HEK293 (cell line): Measurements from ENCODE around the gene PGPEP1.
"Not testable (repeated sequence)": the region's sequence is repeated elsewhere in the genome, so short reads cannot be mapped to it uniquely, and the experiment has no call there.

Source experiments
- CTCF ChIA-PET: fragments of 350-600 bp; formaldehyde crosslinking; extraction: SDS; loops from one replicate; lab custom pipeline; 2021; ENCODE audit warnings: antibody characterized with exemption; lab: Yijun Ruan, JAX
- POLR2A ChIA-PET: fragments of 300-600 bp; formaldehyde crosslinking; extraction: SDS; loops from one replicate; lab custom pipeline; 2020; ENCODE audit warnings: antibody characterized with exemption, inconsistent platforms; lab: Yijun Ruan, JAX
- H3K27ac ChIP-seq: fragments of 200-500 bp; sonication (Bioruptor generic); 2 replicates; pipeline ENCODE4 v1.5.1; 2014; ENCODE audit warnings: low read depth, low read length, control low read depth, inconsistent platforms; ENCODE audit errors: extremely low read depth
- H3K36me3 ChIP-seq, 2 experiments: fragments of 200-500 bp in 1 of 2; sonication (Bioruptor generic) in 1 of 2; 1 replicate in 1 of 2; 2 replicates in 1 of 2; pipeline ENCODE4 v1.5.1; 2014 to 2017; ENCODE audit warnings: inconsistent platforms in 2 of 2, low read length in 2 of 2; ENCODE audit not compliant: control insufficient read depth in 2 of 2, insufficient read depth in 1 of 2
- H3K4me1 ChIP-seq: fragments of 200-500 bp; sonication (Bioruptor generic); 2 replicates; pipeline ENCODE4 v1.5.1; 2014; ENCODE audit warnings: mild to moderate bottlenecking, low read length, inconsistent platforms; ENCODE audit not compliant: control insufficient read depth, insufficient read depth
- H3K4me3 ChIP-seq: 2 replicates; pipeline ENCODE4 v1.5.1; 2011; ENCODE audit warnings: low read depth, mild to moderate bottlenecking, control low read depth, low read length, moderate library complexity
- H3K9me3 ChIP-seq: fragments of 200-500 bp; sonication (Bioruptor generic); 2 replicates; pipeline ENCODE4 v1.5.1; 2014; ENCODE audit warnings: low read depth, low read length, inconsistent platforms; ENCODE audit not compliant: control insufficient read depth, insufficient read depth
- GLI2 ChIP-seq: fragments of 450-650 bp; formaldehyde crosslinking; IDR thresholded peaks from 2 replicates; pipeline ENCODE4; 2017; ENCODE audit warnings: missing biosample characterization, missing genetic modification characterization, low read depth, borderline replicate concordance
- GLIS2 ChIP-seq: fragments of 450-650 bp; formaldehyde crosslinking; IDR thresholded peaks from 2 replicates; pipeline ENCODE4 v1.5.1; 2016; ENCODE audit warnings: missing biosample characterization, missing genetic modification characterization
- HOXD13 ChIP-seq: sonication (generic); formaldehyde crosslinking; IDR thresholded peaks from 2 replicates; pipeline ENCODE4 v1.8.0; 2022; ENCODE audit warnings: missing genetic modification reagents, borderline replicate concordance
- KLF1 ChIP-seq: fragments of 450-650 bp; formaldehyde crosslinking; IDR thresholded peaks from 2 replicates; pipeline ENCODE4 v1.5.1; 2016; ENCODE audit warnings: missing biosample characterization, missing genetic modification characterization
- MZF1 ChIP-seq: fragments of 450-650 bp; formaldehyde crosslinking; IDR thresholded peaks from 2 replicates; pipeline ENCODE4 v1.5.1; 2017; ENCODE audit warnings: missing biosample characterization, missing genetic modification characterization, borderline replicate concordance
- REPIN1 ChIP-seq: fragments of 450-650 bp; formaldehyde crosslinking; IDR thresholded peaks from 2 replicates; pipeline ENCODE4 v1.5.1; 2017; ENCODE audit warnings: missing biosample characterization, missing genetic modification characterization, low read depth
- ZBTB44 ChIP-seq: fragments of 450-650 bp; IDR thresholded peaks from 2 replicates; pipeline ENCODE4 v1.5.1; 2018; ENCODE audit warnings: missing biosample characterization, mild to moderate bottlenecking, missing genetic modification characterization
- ZFP41 ChIP-seq: fragments of 450-650 bp; formaldehyde crosslinking; IDR thresholded peaks from 2 replicates; pipeline ENCODE4 v1.5.1; 2016; ENCODE audit warnings: missing biosample characterization, missing genetic modification characterization, borderline replicate concordance
- ZNF121 ChIP-seq: fragments of 450-650 bp; formaldehyde crosslinking; IDR thresholded peaks from 2 replicates; pipeline ENCODE4 v1.5.1; 2016; ENCODE audit warnings: missing biosample characterization, missing genetic modification characterization
- ZNF138 ChIP-seq: fragments of 450-650 bp; formaldehyde crosslinking; IDR thresholded peaks from 2 replicates; pipeline ENCODE4 v1.5.1; 2016; ENCODE audit warnings: missing biosample characterization, missing genetic modification characterization, borderline replicate concordance
- ZNF146 ChIP-seq: fragments of 450-650 bp; formaldehyde crosslinking; IDR thresholded peaks from 2 replicates; pipeline ENCODE4 v1.5.1; 2016; ENCODE audit warnings: missing biosample characterization, missing genetic modification characterization
- ZNF24 ChIP-seq: fragments of 450-650 bp; formaldehyde crosslinking; IDR thresholded peaks from 2 replicates; pipeline ENCODE4 v1.5.1; 2016; ENCODE audit warnings: missing biosample characterization, missing genetic modification characterization
- ZNF274 ChIP-seq, 2 experiments: fragments of 200-500 bp in 1 of 2; fragments of 450-650 bp in 1 of 2; sonication (Bioruptor generic) in 1 of 2; formaldehyde crosslinking in 1 of 2; IDR thresholded peaks; 2 replicates each; pipeline versions ENCODE4 v1.5.1 to v1.6.1; 2014 to 2016; ENCODE audit warnings: borderline replicate concordance in 1 of 2, inconsistent platforms in 1 of 2, low read length in 1 of 2, missing biosample characterization in 1 of 2, missing genetic modification characterization in 1 of 2
- ZNF394 ChIP-seq: fragments of 450-650 bp; formaldehyde crosslinking; IDR thresholded peaks from 2 replicates; pipeline ENCODE4 v1.5.1; 2016; ENCODE audit warnings: missing biosample characterization, missing genetic modification characterization, mild to moderate bottlenecking, moderate library complexity, borderline replicate concordance
- ZNF600 ChIP-seq: fragments of 450-650 bp; formaldehyde crosslinking; IDR thresholded peaks from 2 replicates; pipeline ENCODE4 v1.5.1; 2016; ENCODE audit warnings: missing biosample characterization, missing genetic modification characterization
- ZNF645 ChIP-seq: fragments of 450-650 bp; formaldehyde crosslinking; IDR thresholded peaks from 2 replicates; pipeline ENCODE4; 2016; ENCODE audit warnings: missing biosample characterization, missing genetic modification characterization
- ZNF747 ChIP-seq: fragments of 450-650 bp; formaldehyde crosslinking; IDR thresholded peaks from 2 replicates; pipeline ENCODE4 v1.5.1; 2016; ENCODE audit warnings: missing biosample characterization, missing genetic modification characterization
- ZNF843 ChIP-seq: fragments of 450-650 bp; formaldehyde crosslinking; IDR thresholded peaks from 2 replicates; pipeline ENCODE4 v1.5.1; 2016; ENCODE audit warnings: missing biosample characterization, missing genetic modification characterization
- ZSCAN16 ChIP-seq: fragments of 450-650 bp; formaldehyde crosslinking; IDR thresholded peaks from 2 replicates; pipeline ENCODE4 v1.5.1; 2016; ENCODE audit warnings: missing biosample characterization, missing genetic modification characterization
- TF ChIP-seq, protein P1 (sequence below): fragments of 450-650 bp; formaldehyde crosslinking; IDR thresholded peaks from 2 replicates; pipeline ENCODE4 v1.5.1; 2017; ENCODE audit warnings: missing biosample characterization, missing genetic modification characterization

The PGPEP1 gene

GRCh38 chr19:18379803-18380747, 39.7 kb downstream of the PGPEP1 start (continued):
- TF ChIP-seq ZNF843 (tag by site-specific recombination) = peak; percentile 37; the same call in 1 of the 2 replicates
- no peak for TF ChIP-seq ZSCAN16 (tag by site-specific recombination)
- peak; percentile 71 for TF ChIP-seq ZNF24 (tag by site-specific recombination)
- 0 out of 2 replicates have a peak, but pooled peaks have one; percentile 19 for TF ChIP-seq GLIS2
- no peak for TF ChIP-seq ZNF138 (tag by site-specific recombination)
- peak; percentile 64 for TF ChIP-seq KLF1
- TF ChIP-seq ZNF146 (tag by site-specific recombination) = no peak
- TF ChIP-seq GLI2 (tag by site-specific recombination) = no peak
- no peak for TF ChIP-seq ZNF645 (tag by site-specific recombination)
- TF ChIP-seq ZNF600 = peak; percentile 94
- no peak for TF ChIP-seq ZBTB44
- TF ChIP-seq MZF1 (tag by site-specific recombination) = no peak
- no peak for TF ChIP-seq ZNF274 (IDR thresholded peaks at IDR 0.05; ENCODE audit: low read length)
- no peak for TF ChIP-seq ZNF274 (tag by site-specific recombination; IDR thresholded peaks at IDR 0.05; ENCODE audit: borderline replicate concordance)
- TF ChIP-seq ZFP41 = no peak
- TF ChIP-seq REPIN1 = no peak
- TF ChIP-seq, protein P1, sequence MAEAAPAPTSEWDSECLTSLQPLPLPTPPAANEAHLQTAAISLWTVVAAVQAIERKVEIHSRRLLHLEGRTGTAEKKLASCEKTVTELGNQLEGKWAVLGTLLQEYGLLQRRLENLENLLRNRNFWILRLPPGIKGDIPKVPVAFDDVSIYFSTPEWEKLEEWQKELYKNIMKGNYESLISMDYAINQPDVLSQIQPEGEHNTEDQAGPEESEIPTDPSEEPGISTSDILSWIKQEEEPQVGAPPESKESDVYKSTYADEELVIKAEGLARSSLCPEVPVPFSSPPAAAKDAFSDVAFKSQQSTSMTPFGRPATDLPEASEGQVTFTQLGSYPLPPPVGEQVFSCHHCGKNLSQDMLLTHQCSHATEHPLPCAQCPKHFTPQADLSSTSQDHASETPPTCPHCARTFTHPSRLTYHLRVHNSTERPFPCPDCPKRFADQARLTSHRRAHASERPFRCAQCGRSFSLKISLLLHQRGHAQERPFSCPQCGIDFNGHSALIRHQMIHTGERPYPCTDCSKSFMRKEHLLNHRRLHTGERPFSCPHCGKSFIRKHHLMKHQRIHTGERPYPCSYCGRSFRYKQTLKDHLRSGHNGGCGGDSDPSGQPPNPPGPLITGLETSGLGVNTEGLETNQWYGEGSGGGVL (tag by site-specific recombination) = peak; percentile 81
- no peak for TF ChIP-seq ZNF747
- TF ChIP-seq ZNF394 = peak; percentile 51

DNA sequence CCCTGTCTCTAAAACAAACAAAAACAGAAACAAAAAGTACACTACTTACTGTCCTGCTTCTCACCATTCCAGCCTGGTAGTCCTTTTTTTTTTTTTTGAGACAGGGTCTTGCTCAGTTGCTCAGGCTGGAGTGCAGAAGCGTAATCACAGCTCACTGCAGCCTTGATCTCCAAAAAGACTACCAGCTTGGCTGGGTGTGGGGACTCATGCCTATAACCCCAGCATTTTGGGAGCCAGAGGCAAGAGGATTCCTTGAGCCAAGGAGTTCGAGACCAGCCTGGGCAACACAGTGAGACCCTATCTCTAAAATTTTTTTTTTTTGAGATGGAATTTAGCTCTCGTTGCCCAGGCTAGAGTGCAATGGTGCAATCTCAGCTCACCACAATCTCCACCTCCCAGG, 40.4 kb downstream of the PGPEP1 start:
- TF ChIP-seq HOXD13 (CRISPR knock-in tag) = no peak
- TF ChIP-seq ZNF121 (tag by site-specific recombination) = peak; percentile 98
- Histone ChIP-seq H3K4me1 (no peaks in the 10 kb centered on the region), H3K27ac (no peak overlapping the region), H3K4me3 (no peak overlapping the region), H3K36me3 (no peaks in the 10 kb centered on the region), H3K9me3 (no peaks in the 10 kb centered on the region)
- CTCF ChIA-PET = interaction anchor here (0.6 to 1.7 kb wide), 7 partner anchors 8 to 108 kb away, joined by 3 to 6 read pairs (median 4); no protein-coding TSS in a partner anchor
- POLR2A ChIA-PET = interaction anchor here (0.7 to 1.3 kb wide), 7 partner anchors 7 to 99 kb away, joined by 3 to 10 read pairs (median 4); partner anchors contain the start of genes JUND and SSBP4

DNA sequence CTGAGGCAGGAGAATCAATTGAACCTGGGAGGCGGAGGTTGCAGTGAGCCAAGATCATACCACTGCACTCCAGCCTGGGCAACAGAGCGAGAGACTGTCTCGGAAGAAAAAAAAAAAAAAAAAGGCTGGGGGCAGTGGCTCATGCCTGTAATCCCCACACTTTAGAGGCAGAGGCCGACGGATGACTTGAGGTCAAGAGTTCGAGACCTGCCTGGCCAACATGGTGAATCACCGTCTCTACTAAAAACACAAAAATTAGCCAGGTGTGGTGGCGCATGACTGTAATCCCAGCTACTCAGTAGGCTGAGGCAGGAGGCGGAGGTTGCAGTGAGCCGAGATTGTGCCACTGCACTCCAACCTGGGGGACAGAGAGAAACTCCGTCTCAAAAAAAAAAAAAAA, 43.2 kb downstream of the PGPEP1 start:
- not testable (repeated sequence) for H3K27ac ChIP-seq, H3K4me3 ChIP-seq, H3K36me3 ChIP-seq, H3K4me1 ChIP-seq, H3K9me3 ChIP-seq
- ChIA-PET POLR2A (interaction anchor here (0.9 kb wide), 1 partner anchor 102 kb away, joined by 3 read pairs; no protein-coding TSS in a partner anchor), CTCF (interaction anchor here (0.6 to 0.7 kb wide), 2 partner anchors 28 to 79 kb away, joined by 3 to 4 read pairs; no protein-coding TSS in a partner anchor)
